WTC11 (cell line): ENCODE data around the gene AGR2. TPM values are rescaled to one million over a fixed set of nuclear protein-coding genes. Genes with fewer than 3 reads are reported as not detected.

Source experiments
- ATAC-seq: fragments of 200-7000 bp; cut with Tn5 transposase; 2 replicates; pipeline ENCODE4 v1.10.0; 2021; ENCODE audit warnings: mild to moderate bottlenecking, moderate library complexity
- CTCF ChIA-PET: fragments of 300-600 bp; sonication (Branson Sonifier 250); formaldehyde crosslinking; loops from one replicate; lab custom pipeline; 2021; ENCODE audit warnings: antibody characterized with exemption; lab: Charles Lee
- POLR2A ChIA-PET: fragments of 350-600 bp; sonication (Branson Sonifier 250); formaldehyde crosslinking; loops from one replicate; lab custom pipeline; 2021; ENCODE audit warnings: antibody characterized with exemption; lab: Charles Lee
- DNase-seq: peaks from one replicate; pipeline ENCODE4 v3.0.0; 2021; ENCODE audit warnings: low spot score
- H3K27ac Mint-ChIP-seq: 2 replicates; pipeline ENCODE4 v1.8.0; 2021; ENCODE audit warnings: mixed read lengths
- H3K27me3 Mint-ChIP-seq: 2 replicates; pipeline ENCODE4 v1.8.0; 2021; ENCODE audit warnings: low read depth, mild to moderate bottlenecking, moderate library complexity, mixed read lengths
- H3K36me3 Mint-ChIP-seq: 2 replicates; pipeline ENCODE4 v1.8.0; 2021; ENCODE audit warnings: mixed read lengths
- H3K4me1 Mint-ChIP-seq: 2 replicates; pipeline ENCODE4 v1.8.0; 2022; ENCODE audit warnings: mixed read lengths
- H3K4me3 Mint-ChIP-seq: 2 replicates; pipeline ENCODE4 v1.8.0; 2021; ENCODE audit warnings: mild to moderate bottlenecking, moderate library complexity, mixed read lengths
- H3K9me3 Mint-ChIP-seq: 2 replicates; pipeline ENCODE4 v1.8.0; 2021; ENCODE audit warnings: mixed read lengths
- ELF4 ChIP-seq: sonication (generic); formaldehyde crosslinking; IDR thresholded peaks from 2 replicates; pipeline ENCODE4 v1.8.1; 2022; ENCODE audit warnings: low read depth, mild to moderate bottlenecking, moderate library complexity, missing genetic modification reagents
- EMX1 ChIP-seq: fragments of 250-450 bp; sonication (Bioruptor Pico); IDR thresholded peaks from 2 replicates; pipeline ENCODE4 v1.8.0; 2021; ENCODE audit warnings: mild to moderate bottlenecking
- FOXK1 ChIP-seq: sonication (generic); formaldehyde crosslinking; IDR thresholded peaks from 2 replicates; pipeline ENCODE4 v1.8.0; 2022; ENCODE audit warnings: mild to moderate bottlenecking, moderate library complexity, missing genetic modification reagents
- HMGA2 ChIP-seq: fragments of 250-450 bp; sonication (Bioruptor Pico); IDR thresholded peaks from 2 replicates; pipeline ENCODE4 v1.4.0; 2021; ENCODE audit warnings: mild to moderate bottlenecking, moderate library complexity
- MXD4 ChIP-seq: fragments of 250-450 bp; sonication (Bioruptor Pico); IDR thresholded peaks from 2 replicates; pipeline ENCODE4 v1.8.0; 2021; ENCODE audit warnings: mild to moderate bottlenecking, moderate library complexity, borderline replicate concordance
- NFATC4 ChIP-seq: fragments of 250-450 bp; sonication (Bioruptor Pico); IDR thresholded peaks from 2 replicates; pipeline ENCODE4 v1.9.0; 2021; ENCODE audit warnings: mild to moderate bottlenecking
- SMAD3 ChIP-seq: sonication (generic); formaldehyde crosslinking; IDR thresholded peaks from 2 replicates; pipeline ENCODE4 v1.8.0; 2022; ENCODE audit warnings: missing genetic modification reagents, mild to moderate bottlenecking, borderline replicate concordance
- TEAD4 ChIP-seq: sonication (generic); formaldehyde crosslinking; IDR thresholded peaks from 2 replicates; pipeline ENCODE4 v1.8.0; 2022; ENCODE audit warnings: mild to moderate bottlenecking, missing genetic modification reagents
- TP53 ChIP-seq: sonication (generic); formaldehyde crosslinking; IDR thresholded peaks from 2 replicates; pipeline ENCODE4 v1.8.1; 2023; ENCODE audit warnings: mild to moderate bottlenecking, missing genetic modification reagents
- ZNF219 ChIP-seq: sonication (generic); formaldehyde crosslinking; IDR thresholded peaks from 2 replicates; pipeline ENCODE4 v1.8.0; 2023; ENCODE audit warnings: missing genetic modification reagents, mild to moderate bottlenecking, borderline replicate concordance
- ZNF232 ChIP-seq: sonication (generic); formaldehyde crosslinking; IDR thresholded peaks from 2 replicates; pipeline ENCODE4 v1.8.0; 2022; ENCODE audit warnings: mild to moderate bottlenecking, missing genetic modification reagents
- ZNF416 ChIP-seq: fragments of 250-450 bp; sonication (Bioruptor Pico); IDR thresholded peaks from 2 replicates; pipeline ENCODE4 v1.9.0; 2021; ENCODE audit warnings: mild to moderate bottlenecking, inconsistent platforms
- total RNA-seq: library from RNA; stranded (reverse); gene quantifications from 3 replicates; pipeline ENCODE4 v1.2.3, GENCODE V29; 2021
- TF ChIP-seq, protein P1 (sequence below): sonication (generic); formaldehyde crosslinking; IDR thresholded peaks from 2 replicates; pipeline ENCODE4 v1.8.0; 2022; ENCODE audit warnings: mild to moderate bottlenecking, missing genetic modification reagents
- TF ChIP-seq, protein P2 (sequence below): sonication (generic); formaldehyde crosslinking; IDR thresholded peaks from 2 replicates; pipeline ENCODE4 v1.8.0; 2022; ENCODE audit warnings: mild to moderate bottlenecking, missing genetic modification reagents
- TF ChIP-seq, protein P3 (sequence below): sonication (generic); formaldehyde crosslinking; IDR thresholded peaks from 2 replicates; pipeline ENCODE4 v1.8.0; 2022; ENCODE audit warnings: mild to moderate bottlenecking, missing genetic modification reagents
- TF ChIP-seq, protein P4 (sequence below): fragments of 250-450 bp; sonication (Bioruptor Pico); IDR thresholded peaks from 2 replicates; pipeline ENCODE4 v2.1.2; 2022; ENCODE audit warnings: mild to moderate bottlenecking, moderate library complexity
- TF ChIP-seq, protein P5 (sequence below): sonication (generic); formaldehyde crosslinking; IDR thresholded peaks from 2 replicates; pipeline ENCODE4 v1.8.0; 2023; ENCODE audit warnings: missing genetic modification reagents
- TF ChIP-seq, protein P6 (sequence below): sonication (generic); formaldehyde crosslinking; IDR thresholded peaks from 2 replicates; pipeline ENCODE4 v1.8.1; 2023; ENCODE audit warnings: mild to moderate bottlenecking, missing genetic modification reagents, moderate library complexity
- TF ChIP-seq, protein P7 (sequence below): sonication (generic); formaldehyde crosslinking; IDR thresholded peaks from 2 replicates; pipeline ENCODE4 v1.8.0; 2023; ENCODE audit warnings: missing genetic modification reagents, mild to moderate bottlenecking, borderline replicate concordance

The AGR2 gene
- total RNA-seq, 1 experiment from 2014 or later, result 1.6 TPM

DNA sequence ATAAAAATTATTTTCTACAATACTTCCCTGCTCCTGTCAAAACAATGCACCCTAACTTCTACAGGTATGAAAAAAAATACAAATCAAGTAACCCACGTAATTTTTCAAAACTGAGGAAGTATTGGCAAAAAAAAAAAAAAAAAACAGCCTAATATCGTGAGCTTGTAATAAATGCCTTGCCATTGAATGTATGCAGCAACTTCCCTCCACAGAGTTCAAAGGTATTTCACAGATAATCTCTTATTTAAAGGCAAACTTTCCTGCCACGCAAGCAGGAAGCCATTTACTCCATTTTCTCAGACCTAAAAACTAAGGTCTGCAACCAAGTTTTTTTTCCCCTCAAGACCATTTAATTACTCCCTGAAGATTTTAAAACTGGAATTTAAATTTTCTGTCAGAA lies 642 bp upstream of the AGR2 start:
- DNase-seq, result no peak
- Mint-ChIP-seq H3K4me1 (peaks cover 18% of the 10 kb centered on the region), H3K27me3 (no peaks in the 10 kb centered on the region), H3K27ac (no peak overlapping the region), H3K36me3 (no peaks in the 10 kb centered on the region), H3K4me3 (no peak overlapping the region), H3K9me3 (no peaks in the 10 kb centered on the region)
- ATAC-seq, result no peak
- TF ChIP-seq, protein P1, sequence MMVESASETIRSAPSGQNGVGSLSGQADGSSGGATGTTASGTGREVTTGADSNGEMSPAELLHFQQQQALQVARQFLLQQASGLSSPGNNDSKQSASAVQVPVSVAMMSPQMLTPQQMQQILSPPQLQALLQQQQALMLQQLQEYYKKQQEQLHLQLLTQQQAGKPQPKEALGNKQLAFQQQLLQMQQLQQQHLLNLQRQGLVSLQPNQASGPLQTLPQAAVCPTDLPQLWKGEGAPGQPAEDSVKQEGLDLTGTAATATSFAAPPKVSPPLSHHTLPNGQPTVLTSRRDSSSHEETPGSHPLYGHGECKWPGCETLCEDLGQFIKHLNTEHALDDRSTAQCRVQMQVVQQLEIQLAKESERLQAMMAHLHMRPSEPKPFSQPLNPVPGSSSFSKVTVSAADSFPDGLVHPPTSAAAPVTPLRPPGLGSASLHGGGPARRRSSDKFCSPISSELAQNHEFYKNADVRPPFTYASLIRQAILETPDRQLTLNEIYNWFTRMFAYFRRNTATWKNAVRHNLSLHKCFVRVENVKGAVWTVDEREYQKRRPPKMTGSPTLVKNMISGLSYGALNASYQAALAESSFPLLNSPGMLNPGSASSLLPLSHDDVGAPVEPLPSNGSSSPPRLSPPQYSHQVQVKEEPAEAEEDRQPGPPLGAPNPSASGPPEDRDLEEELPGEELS, result no peak
- TF ChIP-seq TEAD4 (CRISPR knock-in tag) (no peak), ZNF232 (CRISPR knock-in tag) (no peak), EMX1 (CRISPR knock-in tag) (no peak), TP53 (CRISPR knock-in tag) (no peak), ZNF416 (CRISPR knock-in tag) (no peak), HMGA2 (CRISPR knock-in tag) (no peak), NFATC4 (CRISPR knock-in tag) (no peak), ELF4 (CRISPR knock-in tag) (no peak), SMAD3 (CRISPR knock-in tag) (no peak), FOXK1 (no peak), MXD4 (no peak), ZNF219 (no peak)
- TF ChIP-seq, protein P2, sequence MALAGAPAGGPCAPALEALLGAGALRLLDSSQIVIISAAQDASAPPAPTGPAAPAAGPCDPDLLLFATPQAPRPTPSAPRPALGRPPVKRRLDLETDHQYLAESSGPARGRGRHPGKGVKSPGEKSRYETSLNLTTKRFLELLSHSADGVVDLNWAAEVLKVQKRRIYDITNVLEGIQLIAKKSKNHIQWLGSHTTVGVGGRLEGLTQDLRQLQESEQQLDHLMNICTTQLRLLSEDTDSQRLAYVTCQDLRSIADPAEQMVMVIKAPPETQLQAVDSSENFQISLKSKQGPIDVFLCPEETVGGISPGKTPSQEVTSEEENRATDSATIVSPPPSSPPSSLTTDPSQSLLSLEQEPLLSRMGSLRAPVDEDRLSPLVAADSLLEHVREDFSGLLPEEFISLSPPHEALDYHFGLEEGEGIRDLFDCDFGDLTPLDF, result no peak
- TF ChIP-seq, protein P3, sequence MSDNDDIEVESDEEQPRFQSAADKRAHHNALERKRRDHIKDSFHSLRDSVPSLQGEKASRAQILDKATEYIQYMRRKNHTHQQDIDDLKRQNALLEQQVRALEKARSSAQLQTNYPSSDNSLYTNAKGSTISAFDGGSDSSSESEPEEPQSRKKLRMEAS (CRISPR knock-in tag), result no peak
- TF ChIP-seq, protein P4, sequence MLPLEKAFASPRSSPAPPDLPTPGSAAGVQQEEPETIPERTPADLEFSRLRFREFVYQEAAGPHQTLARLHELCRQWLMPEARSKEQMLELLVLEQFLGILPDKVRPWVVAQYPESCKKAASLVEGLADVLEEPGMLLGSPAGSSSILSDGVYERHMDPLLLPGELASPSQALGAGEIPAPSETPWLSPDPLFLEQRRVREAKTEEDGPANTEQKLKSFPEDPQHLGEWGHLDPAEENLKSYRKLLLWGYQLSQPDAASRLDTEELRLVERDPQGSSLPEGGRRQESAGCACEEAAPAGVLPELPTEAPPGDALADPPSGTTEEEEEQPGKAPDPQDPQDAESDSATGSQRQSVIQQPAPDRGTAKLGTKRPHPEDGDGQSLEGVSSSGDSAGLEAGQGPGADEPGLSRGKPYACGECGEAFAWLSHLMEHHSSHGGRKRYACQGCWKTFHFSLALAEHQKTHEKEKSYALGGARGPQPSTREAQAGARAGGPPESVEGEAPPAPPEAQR (CRISPR knock-in tag), result no peak
- TF ChIP-seq, protein P5, sequence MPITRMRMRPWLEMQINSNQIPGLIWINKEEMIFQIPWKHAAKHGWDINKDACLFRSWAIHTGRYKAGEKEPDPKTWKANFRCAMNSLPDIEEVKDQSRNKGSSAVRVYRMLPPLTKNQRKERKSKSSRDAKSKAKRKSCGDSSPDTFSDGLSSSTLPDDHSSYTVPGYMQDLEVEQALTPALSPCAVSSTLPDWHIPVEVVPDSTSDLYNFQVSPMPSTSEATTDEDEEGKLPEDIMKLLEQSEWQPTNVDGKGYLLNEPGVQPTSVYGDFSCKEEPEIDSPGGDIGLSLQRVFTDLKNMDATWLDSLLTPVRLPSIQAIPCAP (CRISPR knock-in tag), result no peak
- TF ChIP-seq, protein P6, sequence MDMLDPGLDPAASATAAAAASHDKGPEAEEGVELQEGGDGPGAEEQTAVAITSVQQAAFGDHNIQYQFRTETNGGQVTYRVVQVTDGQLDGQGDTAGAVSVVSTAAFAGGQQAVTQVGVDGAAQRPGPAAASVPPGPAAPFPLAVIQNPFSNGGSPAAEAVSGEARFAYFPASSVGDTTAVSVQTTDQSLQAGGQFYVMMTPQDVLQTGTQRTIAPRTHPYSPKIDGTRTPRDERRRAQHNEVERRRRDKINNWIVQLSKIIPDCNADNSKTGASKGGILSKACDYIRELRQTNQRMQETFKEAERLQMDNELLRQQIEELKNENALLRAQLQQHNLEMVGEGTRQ (CRISPR knock-in tag), result no peak
- TF ChIP-seq, protein P7, sequence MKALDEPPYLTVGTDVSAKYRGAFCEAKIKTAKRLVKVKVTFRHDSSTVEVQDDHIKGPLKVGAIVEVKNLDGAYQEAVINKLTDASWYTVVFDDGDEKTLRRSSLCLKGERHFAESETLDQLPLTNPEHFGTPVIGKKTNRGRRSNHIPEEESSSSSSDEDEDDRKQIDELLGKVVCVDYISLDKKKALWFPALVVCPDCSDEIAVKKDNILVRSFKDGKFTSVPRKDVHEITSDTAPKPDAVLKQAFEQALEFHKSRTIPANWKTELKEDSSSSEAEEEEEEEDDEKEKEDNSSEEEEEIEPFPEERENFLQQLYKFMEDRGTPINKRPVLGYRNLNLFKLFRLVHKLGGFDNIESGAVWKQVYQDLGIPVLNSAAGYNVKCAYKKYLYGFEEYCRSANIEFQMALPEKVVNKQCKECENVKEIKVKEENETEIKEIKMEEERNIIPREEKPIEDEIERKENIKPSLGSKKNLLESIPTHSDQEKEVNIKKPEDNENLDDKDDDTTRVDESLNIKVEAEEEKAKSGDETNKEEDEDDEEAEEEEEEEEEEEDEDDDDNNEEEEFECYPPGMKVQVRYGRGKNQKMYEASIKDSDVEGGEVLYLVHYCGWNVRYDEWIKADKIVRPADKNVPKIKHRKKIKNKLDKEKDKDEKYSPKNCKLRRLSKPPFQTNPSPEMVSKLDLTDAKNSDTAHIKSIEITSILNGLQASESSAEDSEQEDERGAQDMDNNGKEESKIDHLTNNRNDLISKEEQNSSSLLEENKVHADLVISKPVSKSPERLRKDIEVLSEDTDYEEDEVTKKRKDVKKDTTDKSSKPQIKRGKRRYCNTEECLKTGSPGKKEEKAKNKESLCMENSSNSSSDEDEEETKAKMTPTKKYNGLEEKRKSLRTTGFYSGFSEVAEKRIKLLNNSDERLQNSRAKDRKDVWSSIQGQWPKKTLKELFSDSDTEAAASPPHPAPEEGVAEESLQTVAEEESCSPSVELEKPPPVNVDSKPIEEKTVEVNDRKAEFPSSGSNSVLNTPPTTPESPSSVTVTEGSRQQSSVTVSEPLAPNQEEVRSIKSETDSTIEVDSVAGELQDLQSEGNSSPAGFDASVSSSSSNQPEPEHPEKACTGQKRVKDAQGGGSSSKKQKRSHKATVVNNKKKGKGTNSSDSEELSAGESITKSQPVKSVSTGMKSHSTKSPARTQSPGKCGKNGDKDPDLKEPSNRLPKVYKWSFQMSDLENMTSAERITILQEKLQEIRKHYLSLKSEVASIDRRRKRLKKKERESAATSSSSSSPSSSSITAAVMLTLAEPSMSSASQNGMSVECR (CRISPR knock-in tag), result no peak
- ChIA-PET CTCF (no interaction called here), POLR2A (no interaction called here)
